ENCODE measurements around the gene CASZ1.

DNA sequence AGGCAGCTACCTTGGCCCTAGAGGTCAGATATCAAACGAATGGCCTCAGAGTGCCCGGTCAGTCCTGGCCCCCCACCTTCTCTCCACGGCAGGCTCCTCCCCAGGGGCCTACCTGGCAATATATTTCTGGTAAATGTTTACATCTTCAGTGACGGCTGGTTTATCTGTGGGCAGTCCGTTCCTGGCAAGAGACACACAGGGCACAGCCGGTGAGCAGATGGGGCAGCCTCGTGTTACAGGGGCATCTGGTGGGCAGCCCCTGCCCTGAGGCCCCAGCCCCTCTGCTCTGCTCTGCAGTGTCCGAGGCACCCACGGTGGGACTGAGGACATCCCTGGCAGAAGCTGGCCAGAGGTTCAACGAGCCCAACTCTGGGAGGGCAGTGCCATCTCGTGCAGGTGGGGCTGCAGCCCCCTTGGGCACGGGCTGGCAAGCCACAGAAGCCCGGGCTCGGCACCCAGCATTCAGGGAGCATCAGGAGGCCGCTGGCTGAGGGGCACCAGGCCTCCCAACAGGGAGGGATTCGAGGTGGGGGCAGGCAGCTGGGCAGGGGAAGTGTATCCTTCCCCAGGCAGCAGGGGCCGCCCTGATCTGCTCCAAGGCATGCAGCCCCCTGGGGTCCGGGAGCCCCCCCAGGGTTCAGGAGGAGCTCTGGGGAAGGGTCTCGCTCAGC is 137.9 kb downstream of the CASZ1 start:
- no peak for TF ChIP-seq POLR2AphosphoS5 (IDR thresholded peaks at IDR 0.05; ENCODE audit: low read depth, low read length)
- TF ChIP-seq POLR2A (IDR thresholded peaks at IDR 0.05; ENCODE audit: low read depth, low read length): no peak
- no peak for TF ChIP-seq TAF1 (IDR thresholded peaks at IDR 0.05; ENCODE audit: low read depth, low read length)
- no peak for TF ChIP-seq POU2F2 (IDR thresholded peaks at IDR 0.05; ENCODE audit: low read depth, low read length)
